Lower lobe of right lung (tissue), 2 donors: ENCODE results near the gene CENPO. TPM values are rescaled to one million over a fixed set of nuclear protein-coding genes. Genes with fewer than 3 reads are reported as not detected.
"Not testable (repeated sequence)": the region's sequence is repeated elsewhere in the genome, so short reads cannot be mapped to it uniquely, and the experiment has no call there.

ENCODE experiments used
- ATAC-seq, 2 donors: fragments of 200-7000 bp; cut with Tn5 transposase; one replicate each; pipeline ENCODE4 v1.9.1; 2020 to 2022; ENCODE audit warnings: mild to moderate bottlenecking in 2 of 2, moderate library complexity in 2 of 2
- DNase-seq: peaks from one replicate; pipeline ENCODE4 v3.0.0-alpha.2; 2020
- H3K27ac ChIP-seq: fragments of 200-600 bp; one replicate; pipeline ENCODE4 v1.8.0; 2022
- H3K27me3 ChIP-seq: fragments of 200-600 bp; one replicate; pipeline ENCODE4 v1.8.0; 2022; ENCODE audit warnings: low read depth
- H3K36me3 ChIP-seq: fragments of 200-600 bp; one replicate; pipeline ENCODE4 v1.8.0; 2022; ENCODE audit warnings: mild to moderate bottlenecking
- H3K4me1 ChIP-seq: fragments of 200-600 bp; one replicate; pipeline ENCODE4 v1.8.0; 2022
- H3K4me3 ChIP-seq: fragments of 200-600 bp; one replicate; pipeline ENCODE4 v1.8.0; 2022; ENCODE audit warnings: mild to moderate bottlenecking
- H3K9me3 ChIP-seq: fragments of 200-600 bp; one replicate; pipeline ENCODE4 v1.8.0; 2022
- intact Hi-C: fragments of 100-400 bp; cut with DNase I; formaldehyde crosslinking; loops from one replicate; pipeline ENCODE4 v1.11.0; 2022
- total RNA-seq: library from RNA; stranded (reverse); fragmentation: NEBNext Ultra II Directional; extraction: Animal tissue kit (Norgen Biotek cat#: 25700); gene quantifications from one replicate; pipeline ENCODE4 v1.2.1, GENCODE V29; 2021
- TF ChIP-seq, protein P1 (sequence below): fragments of 200-600 bp; IDR thresholded peaks from one replicate; pipeline ENCODE4 v1.8.0; 2022; ENCODE audit warnings: antibody characterized with exemption, mild to moderate bottlenecking
- donor health status: DM: no; HTN: yes; CAD: no; lungs with severe emphysema.

The CENPO gene
- total RNA-seq, 1 donor from 2014 or later = 5.3 TPM

DNA sequence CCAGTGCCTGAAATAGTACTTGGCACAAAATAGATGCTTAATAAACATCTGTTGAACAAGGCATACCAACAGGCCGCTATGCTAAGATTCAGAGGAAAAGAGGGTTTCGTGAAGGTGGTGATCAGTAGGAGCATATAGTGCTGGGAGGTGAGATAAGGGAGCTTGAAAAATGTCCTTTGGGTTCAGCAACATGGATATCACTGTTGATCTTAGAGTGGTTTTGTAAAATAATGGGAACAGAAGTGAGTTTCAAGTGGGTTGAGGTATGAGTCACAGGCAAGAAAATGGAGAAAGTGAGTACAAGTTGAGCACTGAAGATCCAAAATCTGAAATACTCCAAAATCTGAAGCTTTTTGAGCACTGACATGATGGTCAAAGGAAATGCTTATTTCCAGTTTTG lies 4.4 kb downstream of the CENPO start:
- no peak for DNase-seq
- ATAC-seq = no peak
- TF ChIP-seq, protein P1, sequence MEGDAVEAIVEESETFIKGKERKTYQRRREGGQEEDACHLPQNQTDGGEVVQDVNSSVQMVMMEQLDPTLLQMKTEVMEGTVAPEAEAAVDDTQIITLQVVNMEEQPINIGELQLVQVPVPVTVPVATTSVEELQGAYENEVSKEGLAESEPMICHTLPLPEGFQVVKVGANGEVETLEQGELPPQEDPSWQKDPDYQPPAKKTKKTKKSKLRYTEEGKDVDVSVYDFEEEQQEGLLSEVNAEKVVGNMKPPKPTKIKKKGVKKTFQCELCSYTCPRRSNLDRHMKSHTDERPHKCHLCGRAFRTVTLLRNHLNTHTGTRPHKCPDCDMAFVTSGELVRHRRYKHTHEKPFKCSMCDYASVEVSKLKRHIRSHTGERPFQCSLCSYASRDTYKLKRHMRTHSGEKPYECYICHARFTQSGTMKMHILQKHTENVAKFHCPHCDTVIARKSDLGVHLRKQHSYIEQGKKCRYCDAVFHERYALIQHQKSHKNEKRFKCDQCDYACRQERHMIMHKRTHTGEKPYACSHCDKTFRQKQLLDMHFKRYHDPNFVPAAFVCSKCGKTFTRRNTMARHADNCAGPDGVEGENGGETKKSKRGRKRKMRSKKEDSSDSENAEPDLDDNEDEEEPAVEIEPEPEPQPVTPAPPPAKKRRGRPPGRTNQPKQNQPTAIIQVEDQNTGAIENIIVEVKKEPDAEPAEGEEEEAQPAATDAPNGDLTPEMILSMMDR = no peak

DNA sequence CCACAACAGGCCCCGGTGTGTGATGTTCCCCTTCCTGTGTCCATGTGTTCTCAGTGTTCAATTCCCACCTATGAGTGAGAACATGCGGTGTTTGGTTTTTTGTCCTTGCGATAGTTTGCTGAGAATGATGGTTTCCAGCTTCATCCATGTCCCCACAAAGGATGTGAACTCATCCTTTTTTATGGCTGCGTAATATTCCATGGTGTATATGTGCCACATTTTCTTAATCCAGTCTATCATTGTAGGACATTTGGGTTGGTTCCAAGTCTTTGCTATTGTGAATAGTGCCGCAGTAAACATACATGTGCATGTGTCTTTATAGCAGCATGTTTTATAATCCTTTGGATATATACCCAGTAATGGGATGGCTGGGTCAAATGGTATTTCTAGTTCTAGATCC lies 7.3 kb downstream of the CENPO start:
- H3K9me3 ChIP-seq, H3K4me3 ChIP-seq, H3K27me3 ChIP-seq, H3K36me3 ChIP-seq, ATAC-seq, H3K27ac ChIP-seq, H3K4me1 ChIP-seq, DNase-seq, intact Hi-C loops: not testable (repeated sequence)

More for the DNA sequence above, 4.4 kb downstream of the CENPO start:
- Histone ChIP-seq H3K27me3 (no peaks in the 10 kb centered on the region), H3K36me3 (no peaks in the 10 kb centered on the region), H3K4me3 (no peak overlapping the region), H3K27ac (no peak overlapping the region), H3K9me3 (no peaks in the 10 kb centered on the region), H3K4me1 (peaks cover 7% of the 10 kb centered on the region)
- intact Hi-C loops = no loop called here

GRCh38 chr2:24805811-24806660 lies 12.8 kb downstream of the CENPO start:
- H3K27me3 ChIP-seq, H3K36me3 ChIP-seq, ATAC-seq, H3K9me3 ChIP-seq, H3K4me3 ChIP-seq, H3K27ac ChIP-seq, intact Hi-C loops, DNase-seq, H3K4me1 ChIP-seq: not testable (repeated sequence)

DNA sequence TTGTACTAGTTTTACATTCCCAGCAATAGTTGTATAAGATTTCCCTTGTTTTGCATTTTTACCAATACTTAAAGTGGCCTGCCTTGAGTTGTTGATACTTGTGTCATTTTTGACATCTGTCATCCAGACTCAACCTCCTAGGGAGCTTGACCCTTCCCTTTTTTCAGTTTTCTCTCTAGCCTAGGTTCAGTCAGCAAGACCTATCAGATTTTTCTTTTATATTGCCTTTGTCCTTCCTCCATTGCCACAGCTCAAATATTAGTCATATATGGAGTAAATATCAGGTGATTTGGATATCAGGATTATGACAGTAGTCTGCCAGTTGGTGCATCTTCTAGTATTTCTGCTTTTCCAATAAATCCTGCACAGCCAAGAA lies 13.4 kb downstream of the CENPO start:
- Histone ChIP-seq H3K36me3 (no peaks in the 10 kb centered on the region), H3K4me1 (no peaks in the 10 kb centered on the region), H3K4me3 (no peak overlapping the region), H3K27ac (no peak overlapping the region), H3K9me3 (no peaks in the 10 kb centered on the region), H3K27me3 (no peaks in the 10 kb centered on the region)
- TF ChIP-seq, protein P1 = no peak
- intact Hi-C loops = no loop called here
- no peak for ATAC-seq
- DNase-seq = no peak

GRCh38 chr2:24809316-24810007 lies 16.2 kb downstream of the CENPO start:
- TF ChIP-seq, protein P1 = no peak
- H3K36me3 ChIP-seq = no peaks in the 10 kb centered on the region
- intact Hi-C loops = no loop called here
- DNase-seq (no peak), ATAC-seq (no peak)
- no peaks in the 10 kb centered on the region for H3K9me3 ChIP-seq
- no peak overlapping the region for H3K27ac ChIP-seq
- no peaks in the 10 kb centered on the region for H3K27me3 ChIP-seq
- H3K4me3 ChIP-seq = no peak overlapping the region
- H3K4me1 ChIP-seq = no peaks in the 10 kb centered on the region

- Histone ChIP-seq H3K4me3 (no peak overlapping the region), H3K27ac (no peak overlapping the region), H3K9me3 (no peaks in the 10 kb centered on the region), H3K4me1 (no peaks in the 10 kb centered on the region), H3K36me3 (peaks cover 18% of the 10 kb centered on the region), H3K27me3 (no peaks in the 10 kb centered on the region)
- ATAC-seq (no peak), DNase-seq (no peak)
- TF ChIP-seq, protein P1 = no peak
- intact Hi-C loops = no loop called here
Measured at GRCh38 chr2:24813691-24814137, 20.5 kb downstream of the CENPO start.
